Stomach (tissue), 4 donors: ENCODE results near the gene RRP1.

ENCODE experiments used
- EP300 ChIP-seq: sonication (generic); formaldehyde crosslinking; IDR thresholded peaks from one replicate; pipeline ENCODE4 v1.6.1; 2017; ENCODE audit warnings: antibody characterized with exemption
- POLR2A ChIP-seq, 4 donors: fragments of 450-650 bp; IDR thresholded peaks; one replicate each; pipeline ENCODE4 v1.6.1; 2016; ENCODE audit warnings: antibody characterized with exemption in 4 of 4, control low read depth in 2 of 4, mild to moderate bottlenecking in 1 of 4, moderate library complexity in 1 of 4
- POLR2AphosphoS5 ChIP-seq, 3 donors: sonication (generic); formaldehyde crosslinking; IDR thresholded peaks; one replicate each; pipeline ENCODE4 v1.6.1; 2016; ENCODE audit warnings: antibody characterized with exemption in 3 of 3
- TF ChIP-seq, protein P1 (sequence below), 7 experiments: fragments of 450-650 bp in 4 of 7; fragments of 200-600 bp in 3 of 7; sonication (generic) in 3 of 7; IDR thresholded peaks; one replicate each; pipeline ENCODE4 v1.5.1; 2016 to 2019; ENCODE audit warnings: antibody characterized with exemption in 7 of 7, control low read depth in 2 of 7, mild to moderate bottlenecking in 1 of 7

DNA sequence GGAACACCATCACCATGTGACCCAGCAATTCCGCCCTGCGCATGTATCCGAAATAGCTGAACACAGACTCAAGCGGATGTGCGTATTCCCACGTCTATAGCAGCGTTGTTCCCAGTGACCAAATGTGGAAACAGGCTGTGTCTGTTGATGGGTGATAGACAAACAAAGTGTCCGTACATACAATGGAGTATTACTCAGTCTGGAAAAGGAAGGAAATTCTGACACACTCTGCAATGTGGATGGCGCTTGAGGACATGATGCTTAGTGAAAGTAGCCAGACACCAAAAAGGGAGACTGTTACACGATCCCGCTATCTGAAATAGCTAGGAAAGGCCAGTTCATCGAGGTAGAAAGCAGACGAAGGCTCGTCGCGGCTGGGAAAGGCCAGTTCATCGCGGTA lies 44.7 kb upstream of the RRP1 start:
- TF ChIP-seq, protein P1, sequence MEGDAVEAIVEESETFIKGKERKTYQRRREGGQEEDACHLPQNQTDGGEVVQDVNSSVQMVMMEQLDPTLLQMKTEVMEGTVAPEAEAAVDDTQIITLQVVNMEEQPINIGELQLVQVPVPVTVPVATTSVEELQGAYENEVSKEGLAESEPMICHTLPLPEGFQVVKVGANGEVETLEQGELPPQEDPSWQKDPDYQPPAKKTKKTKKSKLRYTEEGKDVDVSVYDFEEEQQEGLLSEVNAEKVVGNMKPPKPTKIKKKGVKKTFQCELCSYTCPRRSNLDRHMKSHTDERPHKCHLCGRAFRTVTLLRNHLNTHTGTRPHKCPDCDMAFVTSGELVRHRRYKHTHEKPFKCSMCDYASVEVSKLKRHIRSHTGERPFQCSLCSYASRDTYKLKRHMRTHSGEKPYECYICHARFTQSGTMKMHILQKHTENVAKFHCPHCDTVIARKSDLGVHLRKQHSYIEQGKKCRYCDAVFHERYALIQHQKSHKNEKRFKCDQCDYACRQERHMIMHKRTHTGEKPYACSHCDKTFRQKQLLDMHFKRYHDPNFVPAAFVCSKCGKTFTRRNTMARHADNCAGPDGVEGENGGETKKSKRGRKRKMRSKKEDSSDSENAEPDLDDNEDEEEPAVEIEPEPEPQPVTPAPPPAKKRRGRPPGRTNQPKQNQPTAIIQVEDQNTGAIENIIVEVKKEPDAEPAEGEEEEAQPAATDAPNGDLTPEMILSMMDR (IDR thresholded peaks at IDR 0.05), result no peak
- TF ChIP-seq POLR2A (IDR thresholded peaks at IDR 0.05), result no peak
- no peak for TF ChIP-seq POLR2AphosphoS5 (IDR thresholded peaks at IDR 0.05)
- no peak for TF ChIP-seq EP300
